ENCODE results near the gene MKKS. TPM values are rescaled to one million over a fixed set of nuclear protein-coding genes. Genes with fewer than 3 reads are reported as not detected.

Gene MKKS
- total and polyA plus RNA-seq, 2 of the 13 experiments (the other 11 are each of a cell fraction or from before 2014, with no cell fraction given), result 26.7 to 34.5 TPM

GRCh38 chr20:10465135-10465534 is 31.1 kb upstream of the MKKS start:
- ChIA-PET POLR2A (interaction anchor here (2.3 kb wide), 1 partner anchor 31 kb away, joined by 9 read pairs; the partner anchor contains the start of genes MKKS and SLX4IP), CTCF (ENCODE audit: low intra/inter-chr PET ratio, low total read pairs) (no interaction called here)
- no peak overlapping the region for H2AFZ ChIP-seq (ENCODE audit: low read length)
- no peak overlapping the region for H3K4me3 ChIP-seq (replicated peaks in 1 of 3; ENCODE audit: insufficient read depth in 1 of 3, low read depth in 2 of 3, low read length in 3 of 3)
- H3K36me3 ChIP-seq (replicated peaks in 1 of 2; ENCODE audit: control insufficient read depth in 1 of 2, insufficient read depth in 2 of 2, low read length in 2 of 2), result no peaks in the 10 kb centered on the region; a peak in 1 of 5 replicates
- no peak overlapping the region for H3K4me2 ChIP-seq (ENCODE audit: low read depth, low read length)
- no peak overlapping the region for H3K9ac ChIP-seq (ENCODE audit: insufficient read depth, low read depth, low read length)
- BruUV-seq (replicated peaks), result no TSS peak
- peaks cover 31% of the 10 kb centered on the region for H3K4me1 ChIP-seq (ENCODE audit: insufficient read depth, low read length)
- no peak overlapping the region for H3K27ac ChIP-seq (ENCODE audit: extremely low read length, insufficient read depth, low read length)
- FAIRE-seq (no peak), ATAC-seq (no peak), DNase-seq (ENCODE audit: low spot score) (no peak)
- peaks cover 11% of the 10 kb centered on the region for H3K9me3 ChIP-seq (ENCODE audit: low read length)
- H3K27me3 ChIP-seq (ENCODE audit: control insufficient read depth in 1 of 2, insufficient read depth in 2 of 2, low read length in 2 of 2), result no peaks in the 10 kb centered on the region
- H4K20me1 ChIP-seq (ENCODE audit: insufficient read depth, low read length), result no peaks in the 10 kb centered on the region
- 95% methylated on average over 3 of the region's 3 CpGs for WGBS (ENCODE audit: low lambda C conversion rate)
- TF ChIP-seq ZNF12 (CRISPR knock-in tag; IDR thresholded peaks at IDR 0.05) (no peak), POLR2G (IDR thresholded peaks at IDR 0.05; ENCODE audit: low read depth, low read length) (no peak), FOXP1 (IDR thresholded peaks at IDR 0.05) (no peak), FOXP1 (CRISPR knock-in tag; IDR thresholded peaks at IDR 0.05) (peak; percentile 11; the same call in 1 of the 2 replicates), ZNF234 (CRISPR knock-in tag; conservative IDR thresholded peaks at IDR 0.05) (no peak), SOX5 (CRISPR knock-in tag; IDR thresholded peaks at IDR 0.05; ENCODE audit: borderline replicate concordance) (no peak), ZNF674 (CRISPR knock-in tag; IDR thresholded peaks at IDR 0.05; ENCODE audit: low read depth) (no peak), AGO2 (optimal IDR thresholded peaks at IDR 0.05; ENCODE audit: low read depth, low read length) (no peak), ZBTB34 (CRISPR knock-in tag; IDR thresholded peaks at IDR 0.05) (no peak), ZNF891 (CRISPR knock-in tag; IDR thresholded peaks at IDR 0.05) (no peak), SP5 (CRISPR knock-in tag; IDR thresholded peaks at IDR 0.05; ENCODE audit: borderline replicate concordance, low read depth) (peak; percentile 39; the same call in 1 of the 2 replicates), EHMT2 (IDR thresholded peaks at IDR 0.05; ENCODE audit: borderline replicate concordance, low read depth, low read length) (no peak), RXRA (CRISPR knock-in tag; IDR thresholded peaks at IDR 0.05) (no peak), RNF219 (CRISPR knock-in tag; IDR thresholded peaks at IDR 0.05) (no peak), ZNF17 (CRISPR knock-in tag; IDR thresholded peaks at IDR 0.05) (no peak)
- H3K79me2 ChIP-seq (ENCODE audit: insufficient read depth, low read length), result peaks cover 6% of the 10 kb centered on the region
- in situ Hi-C loops (cut with HindIII; ENCODE audit: extremely low pct_ligation_motif_present, low pct_unique_long_range_greater_than_20kb), result loop anchor here (5.0 kb wide), 1 partner anchor 72 kb away; no protein-coding TSS in a partner anchor
- intact Hi-C loops (cut with micrococcal nuclease; ENCODE audit: unreplicated experiment), result loop anchor here (5.0 to 10.0 kb wide), 4 partner anchors 200 to 1077 kb away; no protein-coding TSS in a partner anchor

Measured in HepG2 (cell line).